Esophagus squamous epithelium (tissue), 5 donors: ENCODE measurements around the gene B3GALT6. TPM values are rescaled to one million over a fixed set of nuclear protein-coding genes. Genes with fewer than 3 reads are reported as not detected.

Experiments
- DNase-seq: peaks from one replicate; lab custom pipeline; 2025; lab: John Stamatoyannopoulos, UW
- H3K27ac ChIP-seq, 4 donors: fragments of 200-600 bp; sonication (generic); one replicate each; pipeline ENCODE4 v1.5.1; 2016 to 2019; ENCODE audit warnings: mild to moderate bottlenecking in 1 of 4
- H3K27me3 ChIP-seq, 4 donors: fragments of 200-600 bp; sonication (generic); 1 replicate in 3 of 4; 2 replicates in 1 of 4; pipeline versions ENCODE4 v1.5.1 to v1.6.0; 2017 to 2021; ENCODE audit warnings: antibody characterized with exemption in 1 of 4
- H3K36me3 ChIP-seq, 3 donors: fragments of 200-600 bp; sonication (generic); one replicate each; pipeline ENCODE4 v1.5.1; 2016 to 2019
- H3K4me1 ChIP-seq, 3 donors: fragments of 200-600 bp; sonication (generic); one replicate each; pipeline ENCODE4 v1.5.1; 2017 to 2019
- H3K4me3 ChIP-seq, 4 donors: fragments of 200-600 bp; sonication (generic); 1 replicate in 3 of 4; 2 replicates in 1 of 4; pipeline ENCODE4 v1.5.1; 2016 to 2019; ENCODE audit warnings: mild to moderate bottlenecking in 2 of 4, moderate library complexity in 1 of 4
- H3K9me3 ChIP-seq, 3 donors: fragments of 200-600 bp; sonication (generic); one replicate each; pipeline ENCODE4 v1.5.1; 2016 to 2019
- POLR2A ChIP-seq, 4 donors: fragments of 450-650 bp; IDR thresholded peaks; one replicate each; pipeline ENCODE4 v1.6.1; 2017; ENCODE audit warnings: antibody characterized with exemption in 4 of 4, mild to moderate bottlenecking in 4 of 4, moderate library complexity in 3 of 4
- WGBS, 2 donors: methylation state at CpG; one replicate each; pipeline ENCODE4 v1.1.5; 2018; 5-methylcytosine and 5-hydroxymethylcytosine counted together
- intact Hi-C: fragments of 100-400 bp; cut with DNase I; formaldehyde crosslinking; loops from one replicate; pipeline ENCODE4 v1.15.0; 2022
- total RNA-seq, 4 donors: library from RNA; depleted of rRNA; stranded (reverse); fragments of >200 nt; gene quantifications; one replicate each; pipeline ENCODE4 v1.1.0, GENCODE V29; 2016
- TF ChIP-seq, protein P1 (sequence below), 6 experiments: fragments of 450-650 bp in 4 of 6; fragments of 200-600 bp in 2 of 6; sonication (generic) in 2 of 6; IDR thresholded peaks; one replicate each; pipeline ENCODE4 v1.5.1; 2016 to 2019; ENCODE audit warnings: antibody characterized with exemption in 6 of 6, mild to moderate bottlenecking in 4 of 6, moderate library complexity in 4 of 6
- donor health status: DM: yes; HTN: yes; CAD: no.

Gene B3GALT6
- total RNA-seq, 4 donors from 2014 or later = 13.5 to 17.5 (median 15.6) TPM

DNA sequence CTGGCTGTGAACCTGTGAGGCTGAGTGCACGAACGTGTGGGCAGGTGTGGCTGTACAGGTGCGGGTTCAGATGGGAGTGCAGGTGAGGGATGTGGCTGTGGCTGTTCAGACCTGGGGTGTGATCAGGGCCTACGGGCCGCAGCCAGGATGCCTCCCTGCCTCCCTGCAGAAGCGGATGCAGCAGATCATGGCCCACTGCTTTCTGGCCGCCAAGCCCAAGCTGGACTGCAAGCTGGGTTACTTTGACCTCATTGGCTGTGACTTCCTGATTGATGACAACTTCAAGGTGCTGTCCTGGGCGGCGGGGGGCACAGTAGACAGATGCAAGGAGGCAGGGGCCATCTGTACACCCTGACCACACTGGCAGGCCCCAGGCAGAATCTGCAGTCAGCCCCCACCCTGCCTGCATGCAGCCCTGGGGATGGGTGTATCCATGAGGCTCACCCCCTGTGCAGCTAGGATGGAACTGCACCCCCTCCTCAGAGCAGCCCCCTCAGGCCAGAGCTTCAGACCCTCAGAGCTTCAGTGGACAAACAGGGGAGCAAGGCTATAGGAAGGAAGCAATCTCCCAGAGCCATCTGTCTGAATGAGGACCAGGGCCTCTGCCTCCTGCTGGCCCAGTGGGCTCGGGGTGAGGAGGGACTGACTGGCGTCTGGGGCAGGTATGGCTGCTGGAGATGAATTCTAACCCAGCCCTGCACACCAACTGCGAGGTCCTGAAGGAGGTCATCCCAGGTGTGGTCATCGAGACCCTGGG, 35.4 kb upstream of the B3GALT6 start:
- H3K27me3 ChIP-seq = peaks cover 0 to 20% (median 2%) of the 10 kb centered on the region in 4 donors
- H3K4me3 ChIP-seq = no peak overlapping the region
- no peak overlapping the region for H3K27ac ChIP-seq
- H3K36me3 ChIP-seq = no peaks in the 10 kb centered on the region
- peaks cover 5 to 15% (median 9%) of the 10 kb centered on the region in 3 donors for H3K4me1 ChIP-seq
- intact Hi-C loops = no loop called here
- 69 to 92% methylated on average over 5 to 7 of the region's 13 CpGs for WGBS, 2 donors
- no peak for DNase-seq
- TF ChIP-seq, protein P1, sequence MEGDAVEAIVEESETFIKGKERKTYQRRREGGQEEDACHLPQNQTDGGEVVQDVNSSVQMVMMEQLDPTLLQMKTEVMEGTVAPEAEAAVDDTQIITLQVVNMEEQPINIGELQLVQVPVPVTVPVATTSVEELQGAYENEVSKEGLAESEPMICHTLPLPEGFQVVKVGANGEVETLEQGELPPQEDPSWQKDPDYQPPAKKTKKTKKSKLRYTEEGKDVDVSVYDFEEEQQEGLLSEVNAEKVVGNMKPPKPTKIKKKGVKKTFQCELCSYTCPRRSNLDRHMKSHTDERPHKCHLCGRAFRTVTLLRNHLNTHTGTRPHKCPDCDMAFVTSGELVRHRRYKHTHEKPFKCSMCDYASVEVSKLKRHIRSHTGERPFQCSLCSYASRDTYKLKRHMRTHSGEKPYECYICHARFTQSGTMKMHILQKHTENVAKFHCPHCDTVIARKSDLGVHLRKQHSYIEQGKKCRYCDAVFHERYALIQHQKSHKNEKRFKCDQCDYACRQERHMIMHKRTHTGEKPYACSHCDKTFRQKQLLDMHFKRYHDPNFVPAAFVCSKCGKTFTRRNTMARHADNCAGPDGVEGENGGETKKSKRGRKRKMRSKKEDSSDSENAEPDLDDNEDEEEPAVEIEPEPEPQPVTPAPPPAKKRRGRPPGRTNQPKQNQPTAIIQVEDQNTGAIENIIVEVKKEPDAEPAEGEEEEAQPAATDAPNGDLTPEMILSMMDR (IDR thresholded peaks at IDR 0.05) = no peak
- no peak for TF ChIP-seq POLR2A (IDR thresholded peaks at IDR 0.05)
- peaks cover 0 to 7% (median 0%) of the 10 kb centered on the region in 3 donors for H3K9me3 ChIP-seq

DNA sequence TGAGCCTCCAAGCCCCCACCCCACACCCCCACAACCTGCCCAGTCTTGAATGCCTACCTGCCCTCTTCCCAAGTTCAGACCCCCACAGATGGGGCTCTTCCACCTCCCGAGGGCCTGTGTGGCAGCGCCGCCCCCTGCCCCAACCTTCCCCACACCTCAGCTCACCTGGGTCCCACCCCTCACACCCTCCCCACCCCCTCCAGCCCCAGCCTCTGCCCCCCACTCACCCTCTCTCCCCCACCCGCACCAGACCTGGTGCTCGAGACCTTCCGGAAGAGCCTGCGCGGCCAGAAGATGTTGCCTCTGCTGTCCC, 34.9 kb upstream of the B3GALT6 start:
- Histone ChIP-seq H3K4me3 (no peak overlapping the region), H3K9me3 (peaks cover 0 to 7% (median 0%) of the 10 kb centered on the region in 3 donors)
- 67 to 73% methylated on average over 1 to 3 of the region's 8 CpGs for WGBS, 2 donors

DNA sequence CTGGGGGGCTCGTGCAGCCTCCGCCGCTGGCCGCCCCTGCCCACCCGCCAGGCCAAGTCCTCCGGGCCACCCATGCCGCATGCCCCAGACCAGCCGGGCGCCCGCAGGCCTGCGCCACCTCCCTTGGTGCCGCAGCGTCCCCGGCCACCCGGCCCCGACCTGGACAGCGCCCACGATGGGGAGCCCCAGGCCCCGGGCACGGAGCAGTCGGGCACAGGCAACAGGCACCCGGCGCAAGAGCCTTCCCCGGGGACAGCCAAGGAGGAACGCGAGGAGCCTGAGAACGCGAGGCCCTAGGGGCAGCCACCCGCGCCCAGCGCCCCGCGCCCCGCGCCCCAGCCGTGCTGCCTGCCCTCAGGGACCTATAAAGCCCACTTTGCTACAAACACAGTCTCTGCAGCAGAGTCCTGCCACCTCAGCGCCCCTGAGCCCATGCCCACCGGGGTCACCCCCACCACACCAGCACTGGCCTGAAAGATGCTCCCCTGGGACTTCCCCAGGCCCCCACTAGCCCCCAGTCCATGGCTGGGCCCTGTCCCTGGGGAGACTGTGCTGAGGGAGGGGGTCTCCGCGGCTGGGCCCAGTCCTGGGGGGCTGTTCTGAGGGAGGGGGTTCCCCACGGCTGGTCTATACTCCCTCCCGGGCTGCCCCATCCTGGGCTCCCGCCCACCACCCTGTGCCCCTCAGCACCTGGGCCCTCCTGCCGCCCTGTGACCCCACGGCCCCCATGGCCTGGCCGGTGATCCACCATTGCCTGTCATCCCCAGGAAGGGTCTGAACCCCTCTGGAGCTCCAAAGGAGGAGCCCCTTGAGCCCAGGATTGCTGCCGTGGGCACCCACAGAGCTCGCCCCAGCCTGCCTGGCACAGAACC, 34.2 kb upstream of the B3GALT6 start:
- peaks cover 7 to 18% (median 9%) of the 10 kb centered on the region in 3 donors for H3K4me1 ChIP-seq
- H3K27me3 ChIP-seq = peaks cover 0 to 23% (median 2%) of the 10 kb centered on the region in 4 donors
- no peak for DNase-seq
- H3K4me3 ChIP-seq = no peak overlapping the region
- H3K9me3 ChIP-seq = peaks cover 0 to 7% (median 0%) of the 10 kb centered on the region in 3 donors
- WGBS, 2 donors = 100% methylated on average over 1 of the region's 48 CpGs; no CpG with 5 or more reads in 1 of the 2 donors
- no peak overlapping the region for H3K27ac ChIP-seq
- no peaks in the 10 kb centered on the region for H3K36me3 ChIP-seq
- intact Hi-C loops = no loop called here
- no peak for TF ChIP-seq POLR2A (IDR thresholded peaks at IDR 0.05)
- TF ChIP-seq, protein P1 (IDR thresholded peaks at IDR 0.05) = no peak

More for the DNA sequence above, 34.9 kb upstream of the B3GALT6 start:
- TF ChIP-seq POLR2A (IDR thresholded peaks at IDR 0.05) = no peak
- TF ChIP-seq, protein P1 (IDR thresholded peaks at IDR 0.05) = no peak
- DNase-seq = no peak
- H3K27ac ChIP-seq = no peak overlapping the region
- intact Hi-C loops = no loop called here
- H3K4me1 ChIP-seq = peaks cover 5 to 16% (median 9%) of the 10 kb centered on the region in 3 donors
- no peaks in the 10 kb centered on the region for H3K36me3 ChIP-seq
- peaks cover 0 to 20% (median 2%) of the 10 kb centered on the region in 4 donors for H3K27me3 ChIP-seq

DNA sequence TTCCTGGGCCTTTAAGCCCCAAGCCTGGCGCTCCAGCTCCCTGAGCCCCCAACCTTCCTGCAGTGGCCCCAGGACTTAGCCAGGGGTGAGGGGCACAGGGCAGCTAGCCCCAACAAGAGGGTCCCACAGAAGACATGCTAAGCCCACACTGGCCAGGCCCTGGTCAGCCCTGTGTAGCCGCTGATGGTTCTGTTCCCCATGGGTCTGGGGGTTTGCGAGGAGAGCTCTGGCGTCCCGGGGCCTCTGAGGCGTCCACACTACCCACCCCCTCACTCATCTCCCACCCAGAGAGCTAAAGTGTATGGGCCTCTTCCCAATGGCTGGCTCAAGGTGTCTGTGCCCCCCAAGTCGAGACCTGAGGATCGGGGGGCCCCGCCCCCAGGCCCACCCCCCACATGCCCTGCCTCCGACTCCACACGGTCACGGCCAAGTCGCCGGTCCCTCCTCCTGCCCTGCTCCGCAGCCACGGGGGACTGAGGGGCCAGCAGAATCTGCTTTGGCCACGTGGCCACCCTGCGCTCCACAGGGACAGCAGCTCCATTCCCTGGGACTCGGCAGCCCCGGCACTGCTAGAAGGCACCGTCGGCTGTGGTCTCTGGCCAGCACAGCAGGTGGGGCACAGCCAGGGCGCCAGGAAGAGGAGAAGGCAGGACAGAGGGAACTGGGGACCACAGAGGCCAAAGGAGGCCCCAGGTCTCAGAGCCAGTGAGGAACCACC, 33.5 kb upstream of the B3GALT6 start:
- TF ChIP-seq, protein P1 (IDR thresholded peaks at IDR 0.05) = no peak
- TF ChIP-seq POLR2A (IDR thresholded peaks at IDR 0.05) = no peak
- H3K4me3 ChIP-seq = no peak overlapping the region
- peaks cover 0 to 7% (median 0%) of the 10 kb centered on the region in 3 donors for H3K9me3 ChIP-seq
- H3K27me3 ChIP-seq = peaks cover 0 to 31% (median 2%) of the 10 kb centered on the region in 4 donors
- H3K27ac ChIP-seq = no peak overlapping the region
- DNase-seq = no peak
- H3K36me3 ChIP-seq = no peaks in the 10 kb centered on the region
- peaks cover 7 to 26% (median 9%) of the 10 kb centered on the region in 3 donors for H3K4me1 ChIP-seq
- WGBS, 2 donors = no CpG with 5 or more reads among the region's 23 CpGs
- intact Hi-C loops = no loop called here
